Common myeloid progenitor, CD34-positive (primary cell): ENCODE measurements around the gene TYW1B.
"Not testable (repeated sequence)": the region's sequence is repeated elsewhere in the genome, so short reads cannot be mapped to it uniquely, and the experiment has no call there.

Source experiments
- CTCF ChIA-PET: fragments of 350-600 bp; sonication (Branson Sonifier 250); formaldehyde crosslinking; loops from one replicate; lab custom pipeline; 2021; ENCODE audit warnings: antibody characterized with exemption; lab: Charles Lee
- POLR2A ChIA-PET: fragments of 350-600 bp; sonication (Branson Sonifier 250); formaldehyde crosslinking; loops from one replicate; lab custom pipeline; 2021; ENCODE audit warnings: antibody characterized with exemption; lab: Charles Lee
- DNase-seq, 3 donors: peaks; one replicate each; pipeline versions ENCODE4 v3.0.0 to v3.0.0-alpha.2; 2013
- H3K27ac ChIP-seq, 2 experiments: 1 replicate in 1 of 2; 2 replicates in 1 of 2; pipeline ENCODE4 v1.7.0; 2013; ENCODE audit warnings: inconsistent platforms in 2 of 2, low read length in 2 of 2, mild to moderate bottlenecking in 2 of 2, low read depth in 1 of 2, moderate library complexity in 1 of 2; ENCODE audit not compliant: severe bottlenecking in 2 of 2, insufficient read depth in 1 of 2, poor library complexity in 1 of 2
- H3K27me3 ChIP-seq, 5 experiments: replicated peaks in 2 of 5; 1 replicate in 3 of 5; 2 replicates in 2 of 5; pipeline versions ENCODE4 v1.6.1 to v1.7.0; 2013; ENCODE audit warnings: low read length in 4 of 5, mild to moderate bottlenecking in 2 of 5, moderate library complexity in 2 of 5, inconsistent platforms in 1 of 5; ENCODE audit not compliant: insufficient read depth in 5 of 5, control insufficient read depth in 4 of 5
- H3K36me3 ChIP-seq, 4 experiments: 1 replicate in 2 of 4; 2 replicates in 2 of 4; pipeline versions ENCODE4 v1.6.1 to v1.7.0; 2013; ENCODE audit warnings: low read length in 3 of 4, control low read depth in 1 of 4, mild to moderate bottlenecking in 1 of 4; ENCODE audit not compliant: control insufficient read depth in 4 of 4, insufficient read depth in 4 of 4
- H3K4me1 ChIP-seq, 4 experiments: 1 replicate in 3 of 4; 2 replicates in 1 of 4; pipeline versions ENCODE4 v1.6.1 to v1.7.1; 2013; ENCODE audit warnings: low read length in 3 of 4, mild to moderate bottlenecking in 3 of 4, control low read depth in 1 of 4, inconsistent platforms in 1 of 4, moderate library complexity in 1 of 4; ENCODE audit not compliant: control insufficient read depth in 4 of 4, insufficient read depth in 4 of 4; ENCODE audit errors: control extremely low read depth in 1 of 4
- H3K4me3 ChIP-seq, 7 experiments: 1 replicate in 4 of 7; 2 replicates in 3 of 7; pipeline versions ENCODE4 v1.5.1 to v1.7.0; 2013; ENCODE audit warnings: mild to moderate bottlenecking in 7 of 7, low read length in 6 of 7, moderate library complexity in 6 of 7, inconsistent platforms in 2 of 7, low read depth in 2 of 7, control low read depth in 1 of 7; ENCODE audit not compliant: insufficient read depth in 4 of 7, control insufficient read depth in 1 of 7; ENCODE audit errors: extremely low read depth in 1 of 7
- H3K9me3 ChIP-seq, 5 experiments: 1 replicate in 4 of 5; 2 replicates in 1 of 5; pipeline versions ENCODE4 v1.6.1 to v1.7.1; 2013; ENCODE audit warnings: low read length in 4 of 5, mild to moderate bottlenecking in 2 of 5, inconsistent platforms in 1 of 5, low read depth in 1 of 5, moderate library complexity in 1 of 5; ENCODE audit not compliant: control insufficient read depth in 4 of 5, insufficient read depth in 2 of 5; ENCODE audit errors: control extremely low read depth in 1 of 5
- WGBS: methylation state at CpG from one replicate; pipeline ENCODE4 v1.1.5; 2013; ENCODE audit not compliant: insufficient coverage; 5-methylcytosine and 5-hydroxymethylcytosine counted together

Gene TYW1B

DNA sequence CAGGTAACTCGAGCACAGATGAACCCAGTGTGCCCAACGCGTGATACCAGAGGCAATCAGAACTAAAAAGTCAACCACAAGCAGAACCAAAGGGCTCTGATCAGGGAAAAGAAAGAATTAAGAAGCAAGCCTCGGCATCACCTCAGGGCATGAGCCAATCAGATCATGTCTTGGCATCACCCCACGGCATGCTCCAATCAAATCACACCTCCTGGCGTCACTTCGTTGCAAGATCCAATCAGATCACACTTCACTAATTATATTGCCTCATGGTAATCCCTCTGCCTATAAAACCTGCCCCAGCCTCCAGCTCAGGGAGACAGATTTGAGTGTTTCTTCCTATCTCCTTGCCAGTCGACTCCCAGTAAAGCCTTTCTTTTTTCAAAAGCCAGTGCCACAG is 46.8 kb downstream of the TYW1B start:
- Histone ChIP-seq H3K36me3 (no peaks in the 10 kb centered on the region), H3K4me3 (no peak overlapping the region), H3K27ac (no peak overlapping the region), H3K9me3 (no peaks in the 10 kb centered on the region), H3K4me1 (peaks cover 0 to 1% (median 0%) of the 10 kb centered on the region in 4 experiments), H3K27me3 (no peaks in the 10 kb centered on the region)
- POLR2A ChIA-PET = no interaction called here
- WGBS = 97% methylated on average over 7 of the region's 8 CpGs
- CTCF ChIA-PET = interaction anchor here (0.7 kb wide), 1 partner anchor 134 kb away, joined by 3 read pairs; no protein-coding TSS in a partner anchor
- DNase-seq = no peak

- CTCF ChIA-PET, DNase-seq, H3K27ac ChIP-seq, H3K4me1 ChIP-seq, H3K36me3 ChIP-seq, H3K9me3 ChIP-seq, H3K4me3 ChIP-seq, H3K27me3 ChIP-seq, POLR2A ChIA-PET: not testable (repeated sequence)
- 100% methylated on average over 2 of the region's 5 CpGs for WGBS
These were observed 47.6 kb downstream of the TYW1B start for GRCh38 chr7:72780289-72780894.

GRCh38 chr7:72777167-72777566 is 50.8 kb downstream of the TYW1B start:
- H3K9me3 ChIP-seq, POLR2A ChIA-PET, H3K36me3 ChIP-seq, H3K27me3 ChIP-seq, H3K4me1 ChIP-seq, DNase-seq, H3K4me3 ChIP-seq, H3K27ac ChIP-seq: not testable (repeated sequence)
- no CpG with 5 or more reads among the region's 2 CpGs for WGBS
- CTCF ChIA-PET = interaction anchor here (0.6 kb wide), 1 partner anchor 70 kb away, joined by 3 read pairs; no protein-coding TSS in a partner anchor

- H3K27ac ChIP-seq, H3K9me3 ChIP-seq, H3K4me1 ChIP-seq, CTCF ChIA-PET, H3K27me3 ChIP-seq, POLR2A ChIA-PET, H3K4me3 ChIP-seq, DNase-seq: not testable (repeated sequence)
- H3K36me3 ChIP-seq = peaks cover 0 to 12% (median 3%) of the 10 kb centered on the region in 4 experiments
- WGBS = no CpG with 5 or more reads among the region's 2 CpGs
These were observed 55.4 kb downstream of the TYW1B start for GRCh38 chr7:72772627-72773026.

DNA sequence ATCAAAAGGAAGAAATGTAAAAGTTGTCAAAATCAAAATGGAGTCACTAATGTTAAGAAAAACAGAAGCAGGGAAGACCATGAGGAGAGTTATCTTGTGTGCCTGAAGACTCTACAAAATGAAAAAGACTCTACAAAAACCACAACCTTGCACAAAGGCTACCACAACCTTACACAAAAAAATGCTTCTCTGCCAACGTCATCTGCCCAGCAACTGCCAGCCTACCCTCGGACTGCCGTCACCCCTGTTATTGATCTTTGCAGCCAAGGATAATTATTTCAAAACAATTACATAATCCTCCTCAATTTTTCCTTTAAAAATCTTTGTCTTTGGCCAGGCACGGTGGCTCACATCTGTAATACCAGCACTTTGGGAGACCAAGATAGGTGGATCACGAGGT is 61.0 kb downstream of the TYW1B start:
- H3K36me3 ChIP-seq = peaks cover 0 to 14% (median 5%) of the 10 kb centered on the region in 4 experiments
- H3K4me1 ChIP-seq, CTCF ChIA-PET, H3K4me3 ChIP-seq, POLR2A ChIA-PET, DNase-seq, H3K27me3 ChIP-seq, H3K9me3 ChIP-seq, H3K27ac ChIP-seq: not testable (repeated sequence)
- 100% methylated on average over 3 of the region's 5 CpGs for WGBS

- CTCF ChIA-PET = interaction anchor here (1.0 kb wide), 1 partner anchor 15 kb away, joined by 3 read pairs; no protein-coding TSS in a partner anchor
These were observed 67.4 kb downstream of the TYW1B start for GRCh38 chr7:72760602-72761001.

DNA sequence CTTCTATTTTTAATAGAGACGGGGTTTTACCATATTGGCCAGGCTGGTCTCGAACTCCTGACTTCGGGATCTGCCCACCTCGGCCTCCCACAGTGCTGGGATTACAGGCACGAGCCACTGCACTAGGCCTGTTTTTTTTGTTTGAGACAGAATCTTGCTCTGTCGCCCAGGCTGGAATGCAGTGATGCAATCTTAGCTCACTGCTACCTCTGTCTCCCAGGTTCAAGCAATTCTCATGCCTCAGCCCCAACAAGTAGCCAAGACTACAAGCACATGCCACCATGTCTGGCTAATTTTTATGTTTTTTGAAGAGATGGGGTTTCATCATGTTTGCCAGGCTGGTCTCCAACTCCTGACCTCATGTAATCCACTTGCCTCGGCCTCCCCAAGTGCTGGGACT is 73.7 kb downstream of the TYW1B start:
- Histone ChIP-seq H3K27ac (no peak overlapping the region), H3K4me1 (no peaks in the 10 kb centered on the region), H3K36me3 (peaks cover 0 to 5% (median 2%) of the 10 kb centered on the region in 4 experiments), H3K4me3 (no peak overlapping the region), H3K27me3 (no peaks in the 10 kb centered on the region), H3K9me3 (peaks cover 4 to 21% (median 10%) of the 10 kb centered on the region in 5 experiments)
- ChIA-PET POLR2A (no interaction called here), CTCF (no interaction called here)
- DNase-seq = no peak
- WGBS = 98% methylated on average over 7 of the region's 7 CpGs

More at GRCh38 chr7:72760602-72761001, 67.4 kb downstream of the TYW1B start:
- no peak overlapping the region for H3K27ac ChIP-seq
- peaks cover 0 to 8% (median 4%) of the 10 kb centered on the region in 4 experiments for H3K36me3 ChIP-seq
- H3K27me3 ChIP-seq = no peaks in the 10 kb centered on the region
- POLR2A ChIA-PET = no interaction called here
- no peak overlapping the region for H3K4me3 ChIP-seq
- peaks cover 9 to 38% (median 10%) of the 10 kb centered on the region in 5 experiments for H3K9me3 ChIP-seq
- DNase-seq = no peak
- no CpG with 5 or more reads among the region's 2 CpGs for WGBS
- H3K4me1 ChIP-seq = no peaks in the 10 kb centered on the region
